Measurements from ENCODE around the gene CARD10.
"Not testable (repeated sequence)": the region's sequence is repeated elsewhere in the genome, so short reads cannot be mapped to it uniquely, and the experiment has no call there.

The CARD10 gene

DNA sequence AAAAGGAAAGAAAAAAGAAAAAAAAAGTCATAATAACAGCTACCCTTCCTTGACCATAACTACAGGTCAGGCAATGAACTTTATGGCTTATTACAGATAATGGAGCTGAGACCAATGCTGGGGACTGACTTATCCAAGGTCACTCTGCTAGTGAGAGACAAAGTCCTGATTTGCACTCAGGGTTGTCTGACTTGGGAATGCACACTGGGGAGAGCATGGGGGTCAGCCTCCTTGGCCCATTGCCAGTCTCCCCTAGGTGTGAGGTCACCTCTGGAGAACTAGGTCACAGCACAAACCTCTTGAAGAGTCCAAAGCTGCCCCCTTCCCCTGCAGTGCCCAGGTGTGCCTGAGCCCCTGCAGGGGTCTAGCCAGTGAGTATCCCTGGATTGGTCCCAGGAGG, 35.8 kb upstream of the CARD10 start:
- no peak for DNase-seq

GRCh38 chr22:37553725-37554124, 34.5 kb upstream of the CARD10 start:
- DNase-seq = no peak

GRCh38 chr22:37552524-37553163, 33.4 kb upstream of the CARD10 start:
- DNase-seq = no peak

- no peak for DNase-seq
Measured at GRCh38 chr22:37551981-37552380, 32.8 kb upstream of the CARD10 start.

- DNase-seq = not testable (repeated sequence)
Measured at GRCh38 chr22:37550921-37551320, 31.7 kb upstream of the CARD10 start.

GRCh38 chr22:37549704-37550059, 30.5 kb upstream of the CARD10 start:
- no peak for DNase-seq

GRCh38 chr22:37547251-37547741, 28.1 kb upstream of the CARD10 start:
- no peak for DNase-seq

- DNase-seq = no peak
Measured at GRCh38 chr22:37546437-37547250, 27.4 kb upstream of the CARD10 start.

- DNase-seq = no peak
Measured at GRCh38 chr22:37545703-37546436, 26.7 kb upstream of the CARD10 start.

- DNase-seq = no peak
Measured at GRCh38 chr22:37544955-37545702, 25.9 kb upstream of the CARD10 start.

GRCh38 chr22:37542959-37543358, 23.7 kb upstream of the CARD10 start:
- no peak for DNase-seq

DNA sequence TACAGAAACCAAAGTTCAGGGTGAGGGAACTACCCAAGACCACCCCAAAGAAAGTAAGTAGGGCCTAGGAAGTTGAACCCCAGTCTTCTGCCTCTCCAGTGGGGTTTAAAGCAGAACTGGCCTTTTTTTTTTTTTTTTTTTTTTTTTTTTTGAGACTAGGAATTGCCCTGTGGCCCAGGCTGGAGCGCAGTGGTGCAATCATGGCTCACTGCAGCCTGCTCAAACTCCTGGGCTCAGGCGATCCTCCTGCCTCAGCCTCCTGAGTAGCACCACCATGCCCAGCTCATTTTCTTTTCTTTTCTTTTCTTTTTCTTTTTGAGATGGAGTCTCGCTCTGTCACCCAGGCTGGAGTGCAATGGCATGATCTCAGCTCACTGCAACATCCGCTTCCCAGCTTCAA, 23.2 kb upstream of the CARD10 start:
- DNase-seq = not testable (repeated sequence)

- DNase-seq = not testable (repeated sequence)
Measured at GRCh38 chr22:37539790-37540189, 20.6 kb upstream of the CARD10 start.

DNA sequence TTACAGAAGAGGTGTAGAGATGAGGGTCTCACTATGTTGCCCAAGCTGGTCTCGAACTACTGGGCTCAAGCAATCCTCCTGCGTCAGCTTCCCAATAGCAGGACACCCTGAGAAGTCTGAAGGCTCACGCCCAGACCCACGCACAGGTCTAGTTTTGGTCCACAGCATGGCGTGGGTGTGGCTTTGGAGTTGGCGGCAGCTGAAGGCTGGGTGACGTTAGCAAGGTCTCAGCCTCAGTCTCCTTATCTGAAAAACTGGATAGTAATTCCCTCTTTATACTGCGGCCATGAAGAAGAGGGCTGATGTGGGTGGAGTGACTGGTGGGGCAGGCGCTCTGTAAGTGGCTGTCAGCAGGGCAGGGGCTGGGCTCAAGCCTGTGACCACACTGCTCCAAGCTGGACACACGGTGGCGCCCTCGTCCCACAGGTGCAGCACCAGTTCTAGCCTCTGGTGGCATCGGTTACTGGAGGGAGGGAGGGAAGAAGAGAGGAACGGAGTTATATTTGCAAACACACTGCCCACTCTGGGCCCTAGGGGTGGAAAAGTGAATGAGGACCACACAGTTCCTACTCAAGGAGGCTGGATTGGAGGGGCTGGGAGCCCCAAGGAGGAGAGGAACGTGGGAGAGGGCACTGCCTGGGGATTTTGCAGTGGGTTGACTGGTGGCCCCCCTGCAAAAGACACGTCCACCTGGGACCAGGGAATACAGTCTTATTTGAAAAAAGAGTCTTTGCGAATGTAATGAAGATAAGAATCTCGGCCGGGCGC, 19.6 kb upstream of the CARD10 start:
- DNase-seq = peak; percentile 62

DNA sequence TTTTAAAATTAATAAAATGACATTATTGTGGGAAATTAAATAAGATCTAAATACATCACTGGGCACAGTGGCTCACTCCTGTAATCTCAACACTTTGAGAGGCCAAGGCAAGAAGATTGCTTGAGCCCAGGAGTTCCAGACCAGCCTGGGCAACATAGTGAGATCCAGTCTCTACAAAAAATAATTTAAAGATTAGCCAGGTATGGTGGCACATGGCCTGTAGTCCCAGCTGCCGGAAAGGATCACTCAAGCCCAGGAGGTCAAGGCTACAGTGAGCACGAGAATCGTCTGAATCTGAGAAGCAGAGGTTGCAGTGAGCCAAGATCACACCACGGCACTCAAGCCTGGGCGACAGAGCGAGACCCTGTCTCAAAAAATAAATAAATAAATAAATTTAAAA, 15.9 kb upstream of the CARD10 start:
- no peak for DNase-seq

- DNase-seq = no peak
Measured at GRCh38 chr22:37534445-37534844, 15.2 kb upstream of the CARD10 start.

DNA sequence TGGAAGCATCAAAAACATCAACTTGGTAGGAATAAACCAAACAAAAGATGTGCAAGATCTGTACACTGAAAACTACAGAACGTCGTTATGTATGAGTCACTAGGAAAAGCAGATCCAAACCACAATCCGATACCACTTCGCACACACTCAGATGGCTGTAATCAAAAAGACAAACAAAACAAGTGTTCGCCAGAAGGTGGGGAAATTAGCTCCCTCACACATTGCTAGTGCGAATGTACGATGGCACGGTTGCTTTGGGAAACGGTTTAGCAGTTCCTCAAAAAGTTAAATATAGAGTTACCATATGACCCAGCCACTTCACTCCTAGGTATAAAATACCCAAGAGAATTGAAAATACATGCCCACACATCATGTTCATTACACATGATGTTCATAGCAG, 14.8 kb upstream of the CARD10 start:
- DNase-seq = no peak

GRCh38 chr22:37529652-37530345, 10.6 kb upstream of the CARD10 start:
- no peak for DNase-seq

DNA sequence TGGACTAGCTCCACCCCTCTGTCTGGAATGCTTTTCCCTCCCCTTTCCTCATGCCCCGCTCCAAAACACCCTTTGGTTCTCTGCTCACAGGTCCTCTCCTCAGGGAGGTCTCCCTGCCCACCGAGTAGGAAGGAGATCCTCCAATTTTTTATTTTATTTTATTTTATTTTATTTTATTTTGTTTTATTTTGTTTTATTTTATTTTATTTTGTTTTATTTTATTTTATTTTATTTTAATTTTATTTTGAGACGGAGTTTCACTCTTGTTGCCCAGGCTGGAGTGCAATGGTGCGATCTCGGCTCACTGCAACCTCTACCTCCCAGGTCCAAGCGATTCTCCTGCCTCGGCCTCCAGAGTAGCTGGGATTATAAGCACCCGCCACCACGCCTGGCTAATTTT, 8.7 kb upstream of the CARD10 start:
- not testable (repeated sequence) for DNase-seq

- not testable (repeated sequence) for DNase-seq
Measured at GRCh38 chr22:37527081-37527752, 8.0 kb upstream of the CARD10 start.

GRCh38 chr22:37526376-37526775, 7.2 kb upstream of the CARD10 start:
- DNase-seq = no peak

All from DMS79 treated with DMSO at 0.1 percent for 48 hours (cell line).